Measurements from ENCODE around the gene PRPH.
"Not testable (repeated sequence)": the region's sequence is repeated elsewhere in the genome, so short reads cannot be mapped to it uniquely, and the experiment has no call there.

PRPH gene

DNA sequence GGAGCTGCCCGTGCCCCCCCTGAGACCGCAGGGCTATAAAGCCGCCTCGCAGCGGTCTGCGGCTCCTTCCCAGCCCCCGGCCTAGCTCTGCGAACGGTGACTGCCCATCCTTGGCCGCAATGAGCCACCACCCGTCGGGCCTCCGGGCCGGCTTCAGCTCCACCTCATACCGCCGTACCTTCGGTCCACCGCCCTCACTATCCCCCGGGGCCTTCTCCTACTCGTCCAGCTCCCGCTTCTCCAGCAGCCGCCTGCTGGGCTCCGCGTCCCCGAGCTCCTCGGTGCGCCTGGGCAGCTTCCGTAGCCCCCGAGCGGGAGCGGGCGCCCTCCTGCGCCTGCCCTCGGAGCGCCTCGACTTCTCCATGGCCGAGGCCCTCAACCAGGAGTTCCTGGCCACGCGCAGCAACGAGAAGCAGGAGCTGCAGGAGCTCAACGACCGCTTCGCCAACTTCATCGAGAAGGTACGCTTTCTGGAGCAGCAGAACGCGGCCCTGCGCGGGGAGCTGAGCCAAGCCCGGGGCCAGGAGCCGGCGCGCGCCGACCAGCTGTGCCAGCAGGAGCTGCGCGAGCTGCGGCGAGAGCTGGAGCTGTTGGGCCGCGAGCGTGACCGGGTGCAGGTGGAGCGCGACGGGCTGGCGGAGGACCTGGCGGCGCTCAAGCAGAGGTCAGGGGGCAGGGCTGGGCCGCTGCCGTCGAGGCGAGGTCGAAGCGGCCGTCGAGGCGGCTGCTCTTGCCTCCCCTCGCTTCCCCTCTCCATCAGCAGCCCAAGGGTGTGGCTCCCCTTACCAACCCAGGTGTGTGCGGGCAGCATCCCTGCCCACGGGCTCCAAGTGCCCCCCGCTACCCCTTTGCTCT lies at the start of gene PRPH:
Gene PRPH (plus strand): TSS at position 66 of the 855 bp plus-strand sequence. CDS start 54 bp downstream, at position 120.
- DNase-seq = no peak

- DNase-seq = no peak
Observed at GRCh38 chr12:49251357-49251756, 43.6 kb upstream of the PRPH start.

DNA sequence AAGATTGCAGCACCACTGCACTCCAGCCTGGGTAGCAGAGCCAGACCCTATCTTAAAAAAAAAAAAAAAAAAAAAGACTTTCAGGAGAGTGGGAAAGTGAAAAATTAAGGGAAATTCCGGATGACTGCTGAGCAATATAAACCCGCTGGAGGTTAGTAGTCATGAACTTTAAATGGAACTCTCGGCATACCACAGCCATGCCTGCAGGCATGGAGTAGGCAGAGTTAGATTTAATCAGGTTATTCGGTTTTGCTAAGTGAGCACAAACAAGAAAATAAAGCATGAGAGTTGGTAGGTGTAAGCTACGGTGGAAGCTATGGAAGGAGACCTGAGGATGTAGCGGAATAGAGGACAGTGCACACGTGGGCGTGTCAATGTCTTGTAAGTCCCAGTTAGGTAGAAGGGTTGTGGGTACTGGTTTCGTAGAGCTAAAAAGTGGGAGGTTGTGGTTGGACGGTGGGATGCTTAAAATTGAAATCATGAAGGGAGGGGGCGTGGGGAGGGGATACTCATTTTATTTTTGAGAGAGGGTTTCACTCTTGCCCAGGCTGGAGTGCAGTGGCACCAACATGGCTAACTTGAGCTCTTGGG lies 41.8 kb upstream of the PRPH start:
- no peak for DNase-seq

DNA sequence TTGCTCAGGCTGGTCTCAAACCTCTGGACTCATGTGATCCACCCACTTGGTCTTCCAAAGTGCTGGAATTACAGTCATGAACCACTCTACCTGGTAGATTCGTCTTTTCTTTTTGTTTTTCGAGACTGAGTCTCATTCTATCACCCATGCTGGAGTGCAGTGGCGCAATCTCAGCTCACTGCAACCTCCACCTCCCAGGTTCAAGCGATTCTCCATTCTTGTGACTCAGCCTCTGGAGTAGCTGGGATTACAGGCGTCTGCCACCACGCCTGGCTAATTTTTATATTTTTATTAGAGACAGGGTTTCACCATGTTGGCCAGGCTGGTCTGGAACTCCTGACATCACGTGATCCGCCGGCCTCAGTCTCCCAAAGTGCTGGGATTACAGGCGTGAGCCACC lies 39.5 kb upstream of the PRPH start:
- DNase-seq = not testable (repeated sequence)

DNA sequence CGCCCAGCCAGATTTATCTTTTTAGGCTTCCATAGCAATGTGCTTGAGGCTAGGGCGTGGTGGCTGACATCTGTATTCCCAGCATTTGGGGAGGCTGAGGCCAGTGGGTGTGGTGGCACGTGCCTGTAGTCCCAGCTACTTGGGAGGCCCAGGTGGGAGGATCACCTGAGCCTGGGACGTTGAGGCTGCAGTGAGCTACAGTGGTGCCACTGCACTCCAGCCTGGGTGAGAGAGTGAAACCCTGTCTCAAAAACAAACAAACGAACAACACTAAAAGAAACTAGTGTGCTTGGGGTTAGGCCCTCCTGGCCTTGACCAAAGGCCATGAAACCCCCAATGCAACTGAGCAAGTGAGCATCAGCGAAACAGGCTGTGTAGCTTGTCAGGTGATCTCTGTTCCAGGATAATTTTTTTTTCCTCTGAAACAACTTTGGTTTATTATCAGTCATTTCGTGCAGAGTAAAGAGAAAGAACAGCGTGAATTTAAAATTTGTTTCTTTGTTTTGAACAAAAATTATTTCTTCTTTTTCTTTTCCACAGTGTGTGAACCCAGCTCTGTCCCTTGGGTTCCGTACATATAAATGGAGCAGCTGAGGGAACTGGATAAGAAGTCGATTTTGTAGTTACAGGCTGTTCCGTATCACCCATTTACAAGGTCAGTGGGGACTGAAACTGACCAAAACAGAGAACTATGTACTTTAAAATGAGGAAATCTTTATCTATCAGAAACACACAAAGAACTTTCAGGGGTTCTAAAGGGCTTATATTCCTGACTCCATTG lies 38.9 kb upstream of the PRPH start:
- DNase-seq = no peak

DNA sequence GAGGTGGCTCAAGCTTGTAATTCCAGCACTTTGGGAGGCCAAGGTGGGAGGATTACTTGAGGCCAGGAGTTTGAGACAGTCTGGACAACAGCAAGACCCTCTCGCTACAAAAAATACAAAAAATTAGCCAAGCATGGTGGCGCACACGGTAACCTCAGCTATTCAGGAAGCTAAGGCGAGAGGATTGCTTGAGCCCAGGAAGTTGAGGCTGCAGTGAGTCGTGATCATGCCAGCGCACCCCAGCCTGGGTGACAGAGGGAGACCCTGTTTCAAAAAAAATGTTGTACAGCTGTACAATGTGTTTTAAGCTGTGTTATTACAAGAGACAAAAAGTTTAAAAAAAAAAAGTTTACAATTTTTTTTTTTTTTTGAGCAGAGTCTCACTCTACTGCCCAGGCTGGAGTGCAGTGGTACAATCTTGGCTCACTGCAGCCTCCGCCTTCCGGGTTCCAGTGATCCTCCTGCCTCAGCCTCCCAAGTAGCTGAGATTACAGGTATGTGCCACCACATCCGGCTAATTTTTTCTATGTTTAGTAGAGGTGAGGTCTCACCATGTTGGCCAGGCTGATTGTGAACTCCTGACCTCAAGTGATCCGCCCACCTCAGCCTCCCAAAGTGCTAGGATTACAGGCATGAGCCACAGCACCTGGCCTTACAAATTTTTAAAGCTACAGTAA lies 37.3 kb upstream of the PRPH start:
- not testable (repeated sequence) for DNase-seq

DNA sequence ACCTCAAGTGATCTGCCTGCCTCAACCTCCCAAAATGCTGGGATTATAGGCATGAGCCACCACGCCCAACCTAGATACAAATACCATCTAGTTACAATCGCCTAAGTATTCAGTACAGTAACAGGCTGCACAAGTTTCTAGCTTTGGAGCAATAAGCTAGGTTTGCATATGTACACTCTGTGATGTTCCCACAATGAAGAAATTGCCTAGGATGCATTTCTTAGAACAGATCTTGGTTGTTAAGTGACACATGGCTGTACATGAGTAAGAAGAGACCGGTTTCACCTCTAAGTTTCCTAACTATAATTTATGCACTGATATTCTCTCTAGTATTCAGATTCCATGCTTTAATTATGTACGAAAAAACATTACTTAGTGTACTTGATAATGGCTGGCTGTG lies 35.5 kb upstream of the PRPH start:
- no peak for DNase-seq

GRCh38 chr12:49260166-49260565 lies 34.8 kb upstream of the PRPH start:
- no peak for DNase-seq

GRCh38 chr12:49260571-49261363 lies 34.2 kb upstream of the PRPH start:
- DNase-seq = no peak

DNA sequence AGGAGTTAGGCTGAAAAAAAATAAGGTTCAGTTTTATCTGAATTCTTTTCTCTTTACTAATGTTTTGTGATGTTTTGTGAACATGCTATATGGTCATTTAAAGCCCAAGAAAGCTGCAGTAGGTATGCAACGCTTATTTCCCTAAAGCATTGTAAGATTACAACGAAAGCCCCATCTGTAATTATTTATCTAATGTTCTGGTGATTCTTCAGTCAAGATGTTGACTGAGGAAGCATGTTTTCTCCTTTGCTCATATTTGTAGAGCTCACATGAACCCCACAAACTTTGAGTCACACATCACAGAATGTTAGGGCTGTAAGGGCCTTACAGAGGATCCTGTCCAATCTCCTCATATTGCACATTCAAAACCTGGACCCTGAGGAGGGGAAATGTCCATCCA lies 33.2 kb upstream of the PRPH start:
- DNase-seq = no peak

DNA sequence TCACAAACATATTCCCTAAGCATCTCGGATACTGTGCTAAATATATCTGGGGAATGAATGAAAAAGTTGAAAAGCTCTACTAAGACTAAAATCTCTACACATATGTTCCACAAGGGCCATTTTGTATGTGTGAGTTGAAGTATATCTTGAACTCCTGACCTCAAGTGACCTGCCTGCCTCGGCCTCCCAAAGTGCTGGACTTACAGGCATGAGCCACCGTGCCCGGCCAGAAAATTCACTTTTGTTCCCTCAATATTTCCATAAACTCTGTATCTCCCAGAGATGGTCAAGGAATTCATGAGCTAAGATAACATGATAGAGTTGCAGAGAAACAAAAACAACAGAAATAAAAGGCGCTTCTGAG lies 31.6 kb upstream of the PRPH start:
- DNase-seq = no peak

DNA sequence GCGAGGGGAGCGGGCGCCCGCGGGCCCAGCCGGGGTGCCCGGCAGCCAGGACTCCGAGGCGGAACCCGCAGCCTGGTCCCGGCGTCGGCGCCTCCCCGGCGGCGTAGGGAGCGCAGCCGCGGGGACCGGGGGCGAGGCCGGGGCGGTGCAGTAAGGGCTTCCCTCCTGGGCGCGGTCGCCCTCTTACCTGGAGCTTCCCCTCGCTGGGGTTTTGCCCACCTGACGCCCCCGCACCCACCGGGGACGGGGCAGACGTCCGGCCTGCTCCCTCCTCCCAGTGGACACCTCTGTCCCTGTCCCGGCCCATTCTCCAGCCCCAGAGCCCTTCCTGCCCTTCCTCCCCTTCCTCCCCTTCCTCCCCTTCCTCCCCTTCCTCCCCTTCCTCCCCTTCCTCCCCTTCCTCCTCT lies 30.5 kb upstream of the PRPH start:
- no peak for DNase-seq

DNA sequence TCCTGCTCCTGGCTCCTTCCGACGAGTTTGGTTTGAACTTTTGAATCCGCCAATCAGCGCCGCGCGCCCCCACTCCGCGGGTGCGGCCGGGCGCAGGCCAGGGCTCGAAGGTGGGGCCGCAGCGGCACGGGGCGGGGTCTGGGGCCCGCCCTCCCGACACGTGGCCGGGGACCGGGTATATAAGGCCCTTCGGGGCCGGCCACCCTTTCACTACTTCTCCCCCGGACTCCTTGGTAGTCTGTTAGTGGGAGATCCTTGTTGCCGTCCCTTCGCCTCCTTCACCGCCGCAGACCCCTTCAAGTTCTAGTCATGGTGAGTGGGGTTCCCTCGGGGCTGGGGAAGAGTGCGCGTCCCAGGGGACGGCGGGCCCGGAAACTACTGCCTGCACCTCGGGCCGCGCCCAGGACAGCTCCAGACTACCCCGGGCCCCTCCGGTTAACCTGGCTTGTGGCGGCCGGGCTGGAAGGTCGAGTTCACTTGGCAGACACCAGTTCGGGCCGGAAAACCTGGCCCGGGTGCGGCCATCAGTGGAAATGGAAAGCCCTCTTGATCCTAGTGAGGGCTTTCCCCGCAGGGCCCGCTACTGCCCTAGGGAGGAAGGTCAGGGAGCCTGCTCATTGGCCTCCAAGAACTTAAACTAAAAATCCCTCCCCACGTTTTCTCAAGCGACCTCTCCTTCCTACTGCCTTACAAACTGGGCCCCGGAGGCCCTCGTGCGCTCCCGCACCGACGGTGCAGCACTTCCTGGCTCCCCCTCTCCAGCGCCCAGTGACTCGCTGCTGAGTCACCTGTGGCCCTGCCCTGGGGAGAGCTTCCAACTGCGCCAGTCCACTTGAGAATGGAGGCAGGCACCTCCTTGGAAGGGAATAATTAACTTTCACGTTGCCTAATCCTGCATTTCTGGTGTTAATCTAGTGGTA lies 29.8 kb upstream of the PRPH start, which contains the start of gene TUBA1C:
Gene TUBA1C (plus strand): TSS at position 210 of the 920 bp plus-strand sequence. CDS start 100 bp downstream, at position 310.
- DNase-seq = peak; percentile 88

GRCh38 chr12:49269191-49269590 lies 25.8 kb upstream of the PRPH start:
- DNase-seq = not testable (repeated sequence)

DNA sequence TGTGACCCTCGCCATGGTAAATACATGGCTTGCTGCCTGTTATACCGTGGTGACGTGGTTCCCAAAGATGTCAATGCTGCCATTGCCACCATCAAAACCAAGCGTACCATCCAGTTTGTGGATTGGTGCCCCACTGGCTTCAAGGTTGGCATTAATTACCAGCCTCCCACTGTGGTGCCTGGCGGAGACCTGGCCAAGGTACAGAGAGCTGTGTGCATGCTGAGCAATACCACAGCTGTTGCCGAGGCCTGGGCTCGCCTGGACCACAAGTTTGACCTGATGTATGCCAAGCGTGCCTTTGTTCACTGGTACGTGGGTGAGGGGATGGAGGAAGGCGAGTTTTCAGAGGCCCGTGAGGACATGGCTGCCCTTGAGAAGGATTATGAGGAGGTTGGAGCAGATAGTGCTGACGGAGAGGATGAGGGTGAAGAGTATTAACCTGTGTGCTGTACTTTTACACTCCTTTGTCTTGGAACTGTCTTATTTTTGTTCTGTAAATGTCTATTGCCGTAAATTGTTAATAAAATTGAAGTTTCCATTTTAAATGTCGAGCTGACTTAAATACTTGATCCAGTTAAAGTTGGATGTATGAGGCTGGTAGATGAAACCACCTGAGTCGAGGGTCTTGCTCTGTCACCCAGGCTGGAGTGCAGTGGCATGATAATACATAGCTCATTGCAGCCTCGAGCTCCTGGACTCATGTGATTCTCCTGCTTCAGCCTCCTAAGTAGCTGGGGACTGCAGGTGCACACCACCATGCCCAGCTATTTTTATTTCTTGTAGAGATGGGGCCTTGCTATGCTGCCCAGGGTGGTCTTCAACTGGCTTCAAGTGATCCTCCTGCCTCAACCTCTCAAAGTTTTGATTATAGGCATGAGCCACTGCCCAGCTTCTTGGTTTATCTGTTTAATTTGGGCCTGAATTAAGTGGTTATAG lies 21.9 kb upstream of the PRPH start:
- no peak for DNase-seq

GRCh38 chr12:49273726-49274395 lies 21.1 kb upstream of the PRPH start:
- no peak for DNase-seq

GRCh38 chr12:49274396-49275069 lies 20.4 kb upstream of the PRPH start:
- no peak for DNase-seq
